Calu3 (cell line): ENCODE results near the gene ZNF181. TPM values are rescaled to one million over a fixed set of nuclear protein-coding genes. Genes with fewer than 3 reads are reported as not detected.

Experiments
- BruUV-seq: library from RNA; stranded (reverse); fragments of 400-500 nt; replicated peaks from 2 replicates; lab custom pipeline; 2021; lab: Mats Ljungman, UMichigan
- CTCF ChIA-PET: fragments of 300-600 bp; sonication (Branson Sonifier 250); formaldehyde crosslinking; loops from one replicate; lab custom pipeline; 2022; ENCODE audit warnings: antibody characterized with exemption; lab: Charles Lee
- DNase-seq: peaks from one replicate; pipeline ENCODE4 v3.0.0; 2022
- H3K27ac Mint-ChIP-seq: one replicate; pipeline ENCODE4 v1.8.0; 2022; ENCODE audit warnings: mixed read lengths; ENCODE audit not compliant: unreplicated experiment
- H3K27me3 Mint-ChIP-seq: one replicate; pipeline ENCODE4 v1.8.0; 2022; ENCODE audit warnings: mixed read lengths; ENCODE audit not compliant: unreplicated experiment
- H3K36me3 Mint-ChIP-seq: one replicate; pipeline ENCODE4 v1.8.0; 2022; ENCODE audit warnings: mild to moderate bottlenecking, moderate library complexity, mixed read lengths; ENCODE audit not compliant: insufficient read depth, unreplicated experiment
- H3K4me1 Mint-ChIP-seq: one replicate; pipeline ENCODE4 v1.8.0; 2022; ENCODE audit warnings: mild to moderate bottlenecking, low read depth, mixed read lengths; ENCODE audit not compliant: unreplicated experiment
- H3K4me3 Mint-ChIP-seq: one replicate; pipeline ENCODE4 v1.8.0; 2022; ENCODE audit warnings: mild to moderate bottlenecking, low read depth, moderate library complexity, mixed read lengths; ENCODE audit not compliant: unreplicated experiment
- H3K9me3 Mint-ChIP-seq: one replicate; pipeline ENCODE4 v1.8.0; 2022; ENCODE audit warnings: low read depth, mixed read lengths; ENCODE audit not compliant: unreplicated experiment
- intact Hi-C: fragments of 100-400 bp; cut with micrococcal nuclease; formaldehyde crosslinking; loops from one replicate; pipeline ENCODE4 v1.10.0; 2022; ENCODE audit not compliant: unreplicated experiment
- total RNA-seq: library from RNA; stranded (reverse); gene quantifications from 2 replicates; pipeline ENCODE4 v1.2.3, GENCODE V29; 2022
- TF ChIP-seq, protein P1 (sequence below): fragments of 200-600 bp; IDR thresholded peaks from one replicate; pipeline ENCODE4 v1.8.0; 2022; ENCODE audit warnings: antibody characterized with exemption; ENCODE audit not compliant: unreplicated experiment

ZNF181 gene
- total RNA-seq, 1 experiment from 2014 or later = 5.7 TPM

DNA sequence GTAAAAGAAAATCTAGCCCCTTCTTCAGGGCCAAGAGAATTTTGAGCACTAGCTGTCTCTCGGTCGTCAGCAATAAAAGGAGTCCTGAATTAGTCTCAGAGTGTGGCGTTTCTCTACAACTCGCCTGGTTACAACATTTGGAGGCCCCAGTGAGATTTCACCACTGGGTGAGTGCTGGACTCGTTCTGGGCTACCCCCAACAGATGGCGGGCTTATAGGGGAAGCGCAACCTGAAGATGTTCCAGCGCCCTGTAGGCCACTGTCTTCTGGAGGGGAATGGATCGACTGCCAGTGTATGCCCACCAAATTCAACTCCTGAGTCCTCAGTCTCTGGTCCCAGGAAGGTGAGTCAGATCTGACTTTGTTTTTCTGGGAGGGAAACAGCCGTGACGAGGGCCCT is 11.7 kb upstream of the ZNF181 start:
- Mint-ChIP-seq H3K27me3 (peaks cover 67% of the 10 kb centered on the region), H3K9me3 (no peaks in the 10 kb centered on the region), H3K4me3 (no peak overlapping the region), H3K27ac (no peak overlapping the region), H3K4me1 (no peaks in the 10 kb centered on the region), H3K36me3 (no peaks in the 10 kb centered on the region)
- intact Hi-C loops = no loop called here
- CTCF ChIA-PET = no interaction called here
- BruUV-seq = no TSS peak
- TF ChIP-seq, protein P1, sequence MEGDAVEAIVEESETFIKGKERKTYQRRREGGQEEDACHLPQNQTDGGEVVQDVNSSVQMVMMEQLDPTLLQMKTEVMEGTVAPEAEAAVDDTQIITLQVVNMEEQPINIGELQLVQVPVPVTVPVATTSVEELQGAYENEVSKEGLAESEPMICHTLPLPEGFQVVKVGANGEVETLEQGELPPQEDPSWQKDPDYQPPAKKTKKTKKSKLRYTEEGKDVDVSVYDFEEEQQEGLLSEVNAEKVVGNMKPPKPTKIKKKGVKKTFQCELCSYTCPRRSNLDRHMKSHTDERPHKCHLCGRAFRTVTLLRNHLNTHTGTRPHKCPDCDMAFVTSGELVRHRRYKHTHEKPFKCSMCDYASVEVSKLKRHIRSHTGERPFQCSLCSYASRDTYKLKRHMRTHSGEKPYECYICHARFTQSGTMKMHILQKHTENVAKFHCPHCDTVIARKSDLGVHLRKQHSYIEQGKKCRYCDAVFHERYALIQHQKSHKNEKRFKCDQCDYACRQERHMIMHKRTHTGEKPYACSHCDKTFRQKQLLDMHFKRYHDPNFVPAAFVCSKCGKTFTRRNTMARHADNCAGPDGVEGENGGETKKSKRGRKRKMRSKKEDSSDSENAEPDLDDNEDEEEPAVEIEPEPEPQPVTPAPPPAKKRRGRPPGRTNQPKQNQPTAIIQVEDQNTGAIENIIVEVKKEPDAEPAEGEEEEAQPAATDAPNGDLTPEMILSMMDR = no peak
- DNase-seq = no peak

DNA sequence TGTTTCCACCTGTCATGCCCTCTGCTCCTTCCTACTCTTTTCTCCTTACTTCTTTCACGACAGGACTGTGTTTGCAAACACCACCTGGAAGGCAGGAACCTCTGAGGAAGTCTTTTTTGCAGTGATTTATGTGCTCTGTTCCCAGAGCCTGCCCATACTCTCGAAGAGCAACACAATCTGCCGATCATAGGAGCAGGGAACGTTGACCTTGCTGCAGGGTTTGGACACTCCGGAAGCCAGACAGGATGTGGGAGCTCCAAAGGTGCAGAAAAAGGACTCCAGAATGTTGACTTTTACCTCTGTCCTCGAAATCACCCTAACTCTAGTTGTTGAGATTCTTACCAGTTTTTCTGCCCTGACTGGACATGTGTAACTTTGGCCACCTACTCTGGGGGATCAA is 8.6 kb upstream of the ZNF181 start:
- CTCF ChIA-PET = no interaction called here

DNA sequence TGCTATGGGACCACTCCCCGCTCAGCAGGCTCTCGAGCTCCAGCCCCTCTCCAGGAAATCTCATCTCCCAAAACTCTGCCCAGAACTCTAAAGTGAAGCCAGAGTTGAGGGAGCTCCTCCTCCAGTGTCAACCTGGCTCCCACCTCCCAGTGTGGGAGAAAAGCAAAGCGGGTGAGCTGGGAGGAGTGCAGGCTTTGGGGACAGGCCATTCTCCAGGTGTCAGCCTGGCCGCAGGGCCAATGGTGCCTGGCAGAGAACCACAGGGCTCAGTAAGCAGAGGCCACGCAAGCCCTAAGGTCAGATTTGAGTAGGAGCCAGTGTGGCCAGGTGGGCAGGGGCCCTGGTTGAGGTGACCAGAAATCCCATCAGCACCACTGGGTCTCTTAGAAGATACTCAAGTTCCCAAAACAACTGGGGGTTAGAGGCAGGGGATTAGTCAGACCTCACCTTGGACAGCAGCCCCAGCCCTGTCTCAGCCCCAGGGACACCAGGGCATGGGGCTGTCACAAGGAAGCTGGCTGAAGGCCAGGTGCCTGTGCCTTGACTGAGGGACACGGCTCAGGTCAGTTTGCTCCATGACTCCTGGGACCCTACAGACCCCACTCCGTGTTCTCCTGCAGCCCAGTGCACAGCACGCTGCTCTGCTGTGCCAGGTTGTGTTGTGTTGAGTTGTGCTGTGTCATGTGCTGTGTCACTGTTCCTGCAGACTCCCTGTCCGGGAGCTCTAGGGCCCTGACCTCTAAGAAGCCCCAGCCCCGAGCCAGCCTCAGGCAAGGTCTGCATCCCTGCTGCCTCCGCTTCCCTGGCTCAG is 2.8 kb upstream of the ZNF181 start:
- Mint-ChIP-seq H3K9me3 (peaks cover 7% of the 10 kb centered on the region), H3K36me3 (peaks cover 22% of the 10 kb centered on the region), H3K27me3 (peaks cover 32% of the 10 kb centered on the region), H3K4me3 (no peak overlapping the region), H3K27ac (no peak overlapping the region), H3K4me1 (peaks cover 10% of the 10 kb centered on the region)
- DNase-seq = no peak
- TF ChIP-seq, protein P1 = no peak
- BruUV-seq = no TSS peak
- intact Hi-C loops = no loop called here
- CTCF ChIA-PET = no interaction called here

More for the DNA sequence above, 8.6 kb upstream of the ZNF181 start:
- Mint-ChIP-seq H3K27ac (no peak overlapping the region), H3K27me3 (peaks cover 88% of the 10 kb centered on the region), H3K36me3 (no peaks in the 10 kb centered on the region), H3K4me1 (no peaks in the 10 kb centered on the region), H3K9me3 (peaks cover 2% of the 10 kb centered on the region), H3K4me3 (no peak overlapping the region)
- BruUV-seq = no TSS peak
- intact Hi-C loops = no loop called here
- no peak for DNase-seq
- TF ChIP-seq, protein P1 = no peak

DNA sequence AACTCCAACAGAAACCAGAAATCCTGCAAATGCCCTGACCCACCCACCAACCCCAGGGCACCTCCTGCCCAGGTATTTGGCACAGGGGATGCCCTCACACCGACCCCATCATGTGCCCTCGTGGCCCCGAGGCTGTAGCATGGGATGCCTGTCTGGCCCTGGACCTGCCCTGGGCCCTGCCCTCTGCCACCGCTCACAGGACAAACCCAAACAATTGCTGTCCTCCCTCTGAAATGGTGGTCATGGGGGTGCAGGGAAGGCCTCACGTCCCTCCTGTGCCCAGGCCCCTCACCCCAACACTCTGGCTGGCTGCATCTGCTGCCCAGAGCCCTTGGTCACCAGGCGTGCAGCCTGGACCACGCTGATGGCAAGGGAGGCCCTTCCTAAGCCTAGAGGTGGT is 2.1 kb upstream of the ZNF181 start:
- Mint-ChIP-seq H3K27ac (no peak overlapping the region), H3K9me3 (peaks cover 7% of the 10 kb centered on the region), H3K4me1 (peaks cover 10% of the 10 kb centered on the region), H3K4me3 (no peak overlapping the region), H3K27me3 (peaks cover 24% of the 10 kb centered on the region), H3K36me3 (peaks cover 22% of the 10 kb centered on the region)
- no TSS peak for BruUV-seq
- TF ChIP-seq, protein P1 = no peak
- no peak for DNase-seq
- CTCF ChIA-PET = no interaction called here
- intact Hi-C loops = no loop called here
